ENCODE data around the gene PRKG1. TPM values are rescaled to one million over a fixed set of nuclear protein-coding genes. Genes with fewer than 3 reads are reported as not detected.

PRKG1 gene
- total RNA-seq, 1 experiment from 2014 or later, result 16.5 TPM

DNA sequence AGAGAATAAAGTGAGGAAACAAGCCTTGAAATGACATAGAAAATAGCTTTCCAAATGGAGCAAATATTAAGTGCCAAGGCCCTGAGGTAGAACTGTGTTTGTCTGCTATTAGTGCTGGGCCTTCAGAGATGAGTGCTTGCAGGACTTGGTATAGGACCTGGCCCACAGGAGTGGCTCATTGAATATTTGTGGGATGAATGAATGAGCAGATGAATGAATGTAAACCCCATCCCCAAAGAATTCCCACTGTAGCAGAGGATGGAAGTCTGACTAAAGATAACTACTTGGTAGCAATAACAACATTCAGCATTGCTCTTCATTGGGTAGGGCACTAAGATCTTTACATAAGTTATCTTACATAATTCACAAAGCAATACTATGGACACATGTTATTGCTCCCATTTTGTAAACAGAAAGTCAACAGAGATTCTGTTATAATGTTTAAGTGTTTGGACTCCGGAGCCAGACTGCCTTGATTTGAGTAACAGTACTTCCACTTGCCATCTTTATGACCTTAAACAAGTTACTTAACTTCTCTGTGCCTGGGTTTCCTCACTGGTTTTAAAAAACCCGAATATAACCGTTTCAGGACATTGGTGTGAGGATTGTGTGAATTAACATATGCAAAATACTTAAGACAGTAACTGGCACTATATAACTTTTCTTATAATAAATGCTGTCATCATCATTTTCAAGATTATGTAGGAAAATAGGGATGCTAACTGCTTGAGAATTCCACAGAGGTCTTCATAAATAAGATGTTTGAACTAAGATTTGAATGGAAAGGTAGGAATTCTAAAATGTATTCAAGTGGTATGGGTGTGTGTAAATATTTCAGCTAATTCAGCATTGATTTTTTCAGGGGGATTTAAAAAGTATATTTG lies 141.9 kb downstream of the PRKG1 start:
- Mint-ChIP-seq H3K4me1 (peaks cover 43% of the 10 kb centered on the region), H3K36me3 (no peaks in the 10 kb centered on the region), H3K27ac (no peak overlapping the region), H3K9me3 (peaks cover 5% of the 10 kb centered on the region; the same call in 1 of the 2 replicates), H3K4me3 (no peak overlapping the region), H3K27me3 (ENCODE audit: low read depth) (no peaks in the 10 kb centered on the region)
- ChIA-PET CTCF (no interaction called here), POLR2A (no interaction called here)
- no peak for TF ChIP-seq AFF4 (CRISPR knock-in tag; IDR thresholded peaks at IDR 0.05; ENCODE audit: borderline replicate concordance)
- no peak for TF ChIP-seq MYBL2 (CRISPR knock-in tag; IDR thresholded peaks at IDR 0.05)
- no peak for TF ChIP-seq IRF2 (CRISPR knock-in tag; IDR thresholded peaks at IDR 0.05; ENCODE audit: borderline replicate concordance, low read depth)
- TF ChIP-seq RORB (CRISPR knock-in tag; IDR thresholded peaks at IDR 0.05), result no peak
- TF ChIP-seq ZNF219 (CRISPR knock-in tag; IDR thresholded peaks at IDR 0.05; ENCODE audit: borderline replicate concordance), result no peak
- no peak for TF ChIP-seq ETV6 (CRISPR knock-in tag; IDR thresholded peaks at IDR 0.05)
- TF ChIP-seq, protein P1, sequence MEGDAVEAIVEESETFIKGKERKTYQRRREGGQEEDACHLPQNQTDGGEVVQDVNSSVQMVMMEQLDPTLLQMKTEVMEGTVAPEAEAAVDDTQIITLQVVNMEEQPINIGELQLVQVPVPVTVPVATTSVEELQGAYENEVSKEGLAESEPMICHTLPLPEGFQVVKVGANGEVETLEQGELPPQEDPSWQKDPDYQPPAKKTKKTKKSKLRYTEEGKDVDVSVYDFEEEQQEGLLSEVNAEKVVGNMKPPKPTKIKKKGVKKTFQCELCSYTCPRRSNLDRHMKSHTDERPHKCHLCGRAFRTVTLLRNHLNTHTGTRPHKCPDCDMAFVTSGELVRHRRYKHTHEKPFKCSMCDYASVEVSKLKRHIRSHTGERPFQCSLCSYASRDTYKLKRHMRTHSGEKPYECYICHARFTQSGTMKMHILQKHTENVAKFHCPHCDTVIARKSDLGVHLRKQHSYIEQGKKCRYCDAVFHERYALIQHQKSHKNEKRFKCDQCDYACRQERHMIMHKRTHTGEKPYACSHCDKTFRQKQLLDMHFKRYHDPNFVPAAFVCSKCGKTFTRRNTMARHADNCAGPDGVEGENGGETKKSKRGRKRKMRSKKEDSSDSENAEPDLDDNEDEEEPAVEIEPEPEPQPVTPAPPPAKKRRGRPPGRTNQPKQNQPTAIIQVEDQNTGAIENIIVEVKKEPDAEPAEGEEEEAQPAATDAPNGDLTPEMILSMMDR (IDR thresholded peaks at IDR 0.05), result no peak
- TF ChIP-seq, protein P2, sequence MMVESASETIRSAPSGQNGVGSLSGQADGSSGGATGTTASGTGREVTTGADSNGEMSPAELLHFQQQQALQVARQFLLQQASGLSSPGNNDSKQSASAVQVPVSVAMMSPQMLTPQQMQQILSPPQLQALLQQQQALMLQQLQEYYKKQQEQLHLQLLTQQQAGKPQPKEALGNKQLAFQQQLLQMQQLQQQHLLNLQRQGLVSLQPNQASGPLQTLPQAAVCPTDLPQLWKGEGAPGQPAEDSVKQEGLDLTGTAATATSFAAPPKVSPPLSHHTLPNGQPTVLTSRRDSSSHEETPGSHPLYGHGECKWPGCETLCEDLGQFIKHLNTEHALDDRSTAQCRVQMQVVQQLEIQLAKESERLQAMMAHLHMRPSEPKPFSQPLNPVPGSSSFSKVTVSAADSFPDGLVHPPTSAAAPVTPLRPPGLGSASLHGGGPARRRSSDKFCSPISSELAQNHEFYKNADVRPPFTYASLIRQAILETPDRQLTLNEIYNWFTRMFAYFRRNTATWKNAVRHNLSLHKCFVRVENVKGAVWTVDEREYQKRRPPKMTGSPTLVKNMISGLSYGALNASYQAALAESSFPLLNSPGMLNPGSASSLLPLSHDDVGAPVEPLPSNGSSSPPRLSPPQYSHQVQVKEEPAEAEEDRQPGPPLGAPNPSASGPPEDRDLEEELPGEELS (CRISPR knock-in tag; IDR thresholded peaks at IDR 0.05), result no peak
- no peak for TF ChIP-seq OVOL2 (CRISPR knock-in tag; IDR thresholded peaks at IDR 0.05; ENCODE audit: borderline replicate concordance)
- no peak for TF ChIP-seq ZNF263 (CRISPR knock-in tag; IDR thresholded peaks at IDR 0.05; ENCODE audit: low read depth)
- TF ChIP-seq USF2 (CRISPR knock-in tag; IDR thresholded peaks at IDR 0.05), result no peak
- no peak for TF ChIP-seq TEAD1 (CRISPR knock-in tag; IDR thresholded peaks at IDR 0.05)
- no peak for TF ChIP-seq RELA (CRISPR knock-in tag; IDR thresholded peaks at IDR 0.05; ENCODE audit: borderline replicate concordance)
- no peak for TF ChIP-seq E2F1 (CRISPR knock-in tag; IDR thresholded peaks at IDR 0.05)
- TF ChIP-seq IRF1 (CRISPR knock-in tag; IDR thresholded peaks at IDR 0.05), result no peak
- DNase-seq (ENCODE audit: low spot score), result no peak
- no peak for ATAC-seq

All from WTC11 (cell line).